Activated CD8-positive, alpha-beta memory T cell treated with anti-CD3 and anti-CD28 coated beads for 4 hours (primary cell): ENCODE data around the gene CARD9.

Experiments
- DNase-seq, 2 donors: peaks; one replicate each; pipeline ENCODE4 v3.0.0-alpha.2; 2020; ENCODE audit warnings: low read depth in 2 of 2

CARD9 gene

DNA sequence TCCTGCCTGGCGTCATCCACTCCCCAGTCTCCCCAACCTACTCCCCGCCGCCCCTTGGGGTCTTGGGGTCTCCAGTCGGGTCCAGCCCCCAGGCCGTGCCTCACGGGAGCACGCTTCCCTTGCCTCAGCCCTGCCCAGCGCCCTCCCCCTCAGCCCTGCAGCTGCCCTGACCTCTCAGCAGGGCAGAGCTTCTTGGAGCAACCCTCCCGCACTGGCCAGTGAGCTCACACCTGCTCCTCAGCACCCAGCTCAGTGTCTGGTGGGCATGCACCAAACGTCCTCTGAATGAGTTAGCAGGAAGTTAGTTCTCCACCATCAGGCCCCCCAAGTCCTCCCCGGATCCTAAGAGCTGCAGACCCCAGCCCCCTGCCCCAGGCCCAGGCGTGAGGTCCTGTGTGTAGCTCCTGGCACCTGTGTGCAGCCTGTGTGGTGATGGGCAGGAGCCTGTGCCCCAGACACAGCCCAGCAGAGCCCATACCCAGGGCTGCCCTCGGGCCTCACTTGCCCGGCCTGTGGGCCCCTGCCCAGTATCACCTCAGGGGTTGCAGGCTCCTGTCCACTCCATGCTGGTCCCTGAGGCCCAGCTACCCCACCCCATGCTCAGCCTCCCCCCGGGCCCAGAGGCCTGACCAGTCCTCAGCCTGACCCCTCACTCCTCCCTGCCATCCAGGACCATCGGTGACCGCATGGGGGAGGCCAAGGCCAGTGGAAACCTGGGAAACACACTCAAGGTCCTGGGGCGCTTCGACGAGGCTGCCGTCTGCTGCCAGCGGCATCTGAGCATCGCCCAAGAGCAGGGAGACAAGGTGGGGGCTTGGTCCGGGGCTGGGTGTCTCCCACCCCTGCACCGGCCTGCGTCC, 37.9 kb downstream of the CARD9 start:
- DNase-seq, result no peak

DNA sequence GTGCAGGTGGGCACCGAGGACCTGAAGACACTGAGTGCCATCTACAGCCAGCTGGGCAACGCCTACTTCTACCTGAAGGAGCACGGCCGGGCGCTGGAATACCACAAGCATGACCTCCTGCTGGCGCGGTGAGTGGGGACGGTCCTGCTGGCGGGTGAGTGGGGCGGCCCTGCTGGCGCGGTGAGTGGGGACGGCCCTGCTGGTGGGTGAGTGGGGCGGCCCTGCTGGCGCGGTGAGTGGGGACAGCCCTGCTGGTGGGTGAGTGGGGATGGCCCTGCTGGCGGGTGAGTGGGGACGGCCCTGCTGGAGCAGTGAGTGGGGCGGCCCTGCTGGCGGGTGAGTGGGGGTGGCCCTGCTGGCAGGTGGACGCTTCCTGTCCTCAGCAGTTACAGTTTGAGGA, 38.9 kb downstream of the CARD9 start:
- DNase-seq, result no peak

DNA sequence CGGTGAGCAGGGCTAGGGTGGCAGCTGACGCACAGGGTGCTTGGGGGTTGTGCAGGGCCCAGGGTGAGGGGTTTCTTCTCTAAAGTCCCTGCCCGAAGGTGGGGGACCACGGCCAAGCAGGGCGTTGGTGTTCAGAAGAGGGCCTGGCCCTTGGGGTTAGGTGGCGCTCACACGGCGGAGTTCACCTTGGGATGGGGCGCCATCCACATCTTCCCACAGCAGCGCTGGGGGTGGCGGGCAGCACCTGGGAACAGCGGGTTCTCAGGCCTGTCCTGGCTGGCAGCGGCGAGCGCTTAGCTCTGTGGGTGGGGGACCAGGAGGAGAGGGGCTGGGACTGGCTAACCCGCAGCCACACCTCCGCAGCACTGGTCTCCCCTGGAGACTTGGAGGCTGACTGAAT, 40.0 kb downstream of the CARD9 start:
- no peak for DNase-seq

DNA sequence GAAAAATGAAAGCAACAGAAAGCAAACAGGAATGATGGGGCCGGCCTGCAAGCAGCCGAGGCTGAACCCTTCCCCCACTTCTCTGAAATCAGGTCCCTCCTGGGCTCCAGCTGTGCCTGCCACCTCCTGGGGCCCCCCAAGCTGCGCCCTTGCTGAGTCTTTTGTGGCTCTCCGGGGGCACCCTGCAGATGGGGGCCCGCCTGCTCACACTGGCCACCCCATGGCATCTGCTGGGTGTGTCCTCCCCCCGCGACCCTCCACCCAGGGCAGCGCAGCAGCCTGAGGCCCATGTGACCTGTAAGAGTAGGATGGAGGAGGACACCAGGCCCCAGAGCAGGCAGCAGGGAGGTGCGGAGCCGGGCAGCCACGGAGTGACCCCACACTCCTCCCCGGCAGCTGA, 40.4 kb downstream of the CARD9 start:
- DNase-seq, result no peak

DNA sequence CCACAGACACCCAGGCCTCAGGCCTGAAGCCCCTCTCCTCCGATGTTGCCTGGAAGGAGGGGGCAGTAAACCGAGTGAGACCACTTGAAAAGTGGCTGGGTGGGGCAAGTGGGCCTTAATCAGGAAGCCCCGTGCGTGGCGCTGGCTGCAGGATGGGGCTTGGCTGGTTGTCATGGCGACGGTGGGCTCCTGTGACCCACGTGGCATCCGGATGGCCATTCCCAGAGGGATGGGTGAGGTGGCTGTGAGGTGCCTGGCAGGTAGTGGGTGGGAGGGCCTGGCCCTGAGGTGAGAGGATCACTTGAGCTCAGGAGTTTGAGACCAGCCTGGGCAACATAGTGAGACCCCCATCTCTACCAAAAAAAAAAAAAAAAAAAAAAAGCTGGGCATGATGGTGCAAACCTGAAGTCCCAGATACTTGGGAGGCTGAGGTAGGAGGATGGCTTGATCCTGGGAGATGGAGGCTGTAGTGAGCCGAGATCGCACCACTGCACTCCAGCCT, 40.9 kb downstream of the CARD9 start:
- DNase-seq, result no peak

DNA sequence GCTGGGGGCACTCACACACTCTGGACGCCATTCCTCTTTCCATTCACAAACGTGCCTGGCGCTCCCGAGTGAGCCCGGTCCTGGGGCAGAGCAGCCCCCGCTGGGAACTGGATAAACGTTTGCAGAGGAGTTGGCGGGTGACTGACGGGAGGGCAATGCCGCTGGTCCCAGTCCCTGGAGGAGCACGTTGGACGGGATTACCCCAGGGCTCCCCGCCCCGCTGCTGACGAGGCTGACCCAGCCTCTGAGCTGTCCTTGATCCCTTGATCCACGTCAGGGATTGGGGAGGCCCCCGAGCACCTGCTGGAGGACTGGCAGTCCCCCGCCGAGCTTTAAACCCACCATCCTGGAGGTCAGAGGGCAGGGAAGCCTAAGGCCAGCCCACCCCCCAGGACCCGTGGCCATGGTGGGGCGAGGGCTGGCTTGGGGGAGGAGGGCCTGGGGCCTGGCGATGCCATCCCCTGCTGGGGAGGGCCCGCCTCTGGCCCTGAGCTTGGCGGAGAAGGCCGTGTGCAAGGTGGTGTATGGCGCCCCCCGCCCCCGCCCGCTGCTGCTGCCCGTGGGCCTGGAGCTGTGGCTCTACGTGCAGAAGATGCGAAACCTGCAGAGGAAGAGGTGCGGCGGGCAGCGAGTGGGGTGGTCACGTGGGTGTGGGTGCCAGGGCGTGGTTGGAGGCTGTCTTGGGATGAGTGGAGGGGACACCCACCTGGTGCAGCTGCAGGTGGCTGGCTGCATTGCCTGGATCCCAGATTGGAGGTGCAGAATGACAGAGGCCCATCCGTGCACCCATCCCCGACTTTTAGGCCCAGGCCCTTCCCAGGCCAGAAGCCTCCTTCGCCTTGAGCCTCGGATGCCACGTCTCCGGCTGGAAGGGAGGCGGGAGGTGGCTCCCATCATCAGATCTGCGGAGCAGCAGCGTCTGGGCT, 41.6 kb downstream of the CARD9 start:
- no peak for DNase-seq

DNA sequence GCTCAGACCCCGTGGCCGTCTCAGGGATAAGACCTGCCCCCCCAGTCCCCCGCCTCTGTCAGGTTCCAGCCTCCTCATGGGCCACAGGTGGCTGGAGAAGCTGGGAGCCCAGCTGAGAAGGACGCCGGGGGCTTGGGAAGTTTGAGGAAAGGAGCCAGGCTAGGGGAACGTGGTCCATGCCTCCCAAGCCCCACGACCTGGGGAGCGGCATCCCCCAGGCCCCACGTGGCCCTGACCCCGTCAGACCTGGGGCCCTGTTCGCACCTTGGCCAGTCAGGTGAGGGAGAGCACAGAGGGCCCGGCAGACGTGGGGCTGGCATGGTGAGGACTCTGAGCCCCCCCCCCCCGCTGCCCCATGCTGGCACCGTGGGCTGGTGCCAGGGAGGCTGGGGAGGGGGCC, 42.4 kb downstream of the CARD9 start:
- DNase-seq, result no peak

DNA sequence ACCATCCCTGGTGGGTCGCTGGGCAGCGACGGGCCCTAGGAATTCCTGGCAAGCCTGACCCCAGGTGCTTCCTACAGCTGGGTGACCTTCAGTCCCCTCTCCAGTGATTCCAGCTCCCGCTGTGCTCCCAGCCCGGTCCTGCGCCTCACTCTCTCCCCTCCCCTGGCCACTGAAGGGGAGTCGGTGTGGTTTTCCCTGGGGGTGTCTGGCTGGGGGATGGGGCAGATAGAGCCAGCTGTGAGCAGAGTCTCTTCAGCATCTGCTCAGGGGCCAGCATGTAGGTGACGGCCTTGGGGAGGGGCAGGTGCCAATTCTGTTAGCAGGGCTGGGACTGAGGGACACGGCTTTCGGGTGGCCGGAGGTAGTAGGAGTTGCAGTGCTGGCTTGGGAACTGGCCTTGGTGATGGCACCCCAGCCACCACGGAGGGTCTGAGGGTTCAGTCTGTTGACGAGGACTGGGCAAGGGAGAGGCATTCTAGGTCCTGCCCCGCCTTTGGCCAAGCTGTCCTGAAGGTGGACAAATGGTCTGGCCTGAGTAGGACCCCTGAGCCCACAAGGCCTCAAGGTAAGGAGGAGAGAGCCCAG, 43.0 kb downstream of the CARD9 start:
- DNase-seq, result no peak

DNA sequence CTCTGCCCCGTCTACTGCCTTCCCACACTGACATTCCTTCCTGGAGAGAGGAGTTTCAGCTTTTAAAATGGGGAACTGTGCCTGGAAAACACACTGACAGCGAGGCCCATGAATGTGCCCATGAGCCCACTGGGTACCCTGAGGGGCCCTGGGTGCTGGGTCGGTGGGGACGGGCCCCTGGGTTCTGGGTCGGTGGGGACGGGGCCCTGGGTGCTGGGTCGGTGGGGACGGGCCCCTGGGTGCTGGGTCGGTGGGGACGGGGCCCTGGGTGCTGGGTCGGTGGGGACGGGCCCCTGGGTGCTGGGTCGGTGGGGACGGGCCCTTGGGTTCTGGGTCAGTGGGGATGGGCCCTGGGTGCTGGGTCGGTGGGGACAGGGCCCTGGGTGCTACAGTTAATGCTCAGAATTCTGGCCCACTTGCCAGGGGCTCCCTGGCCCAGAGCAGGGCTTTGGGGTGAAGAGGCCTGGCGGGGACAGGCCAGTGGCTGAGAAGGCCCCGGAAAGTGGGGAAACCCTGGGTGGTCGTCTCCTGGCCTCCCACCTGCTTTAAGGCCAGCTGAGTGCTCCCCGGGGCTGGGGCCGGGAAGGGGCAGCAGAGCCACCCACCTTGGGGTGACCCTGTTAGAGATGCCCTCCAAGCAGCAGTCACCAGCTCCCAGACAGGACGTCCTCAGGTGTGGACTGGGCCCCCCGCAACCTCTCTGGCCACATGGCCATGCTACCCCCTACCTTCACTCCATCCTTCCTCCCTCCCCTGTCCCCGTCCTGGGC, 43.6 kb downstream of the CARD9 start:
- no peak for DNase-seq

DNA sequence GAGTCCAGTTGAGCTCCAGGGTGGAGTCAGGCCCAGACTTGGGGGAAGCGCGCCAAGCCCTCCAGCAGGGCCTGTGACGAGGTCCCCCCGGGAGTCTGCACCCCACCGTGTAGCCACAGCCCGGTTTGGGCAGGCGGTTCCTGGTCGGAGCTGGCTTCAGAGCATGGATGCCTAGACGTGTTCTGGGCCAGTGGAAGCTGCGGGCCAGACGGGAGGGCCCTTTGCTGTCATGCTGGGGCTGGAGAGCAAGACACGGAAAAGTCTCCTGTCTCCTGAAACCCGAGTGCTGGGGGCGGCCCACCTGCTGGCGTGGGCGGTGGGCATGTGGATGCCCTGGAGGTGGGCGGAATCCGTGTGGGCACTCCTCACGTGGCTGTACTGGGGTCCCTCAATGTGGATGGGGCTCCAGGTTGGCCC, 44.2 kb downstream of the CARD9 start:
- no peak for DNase-seq

DNA sequence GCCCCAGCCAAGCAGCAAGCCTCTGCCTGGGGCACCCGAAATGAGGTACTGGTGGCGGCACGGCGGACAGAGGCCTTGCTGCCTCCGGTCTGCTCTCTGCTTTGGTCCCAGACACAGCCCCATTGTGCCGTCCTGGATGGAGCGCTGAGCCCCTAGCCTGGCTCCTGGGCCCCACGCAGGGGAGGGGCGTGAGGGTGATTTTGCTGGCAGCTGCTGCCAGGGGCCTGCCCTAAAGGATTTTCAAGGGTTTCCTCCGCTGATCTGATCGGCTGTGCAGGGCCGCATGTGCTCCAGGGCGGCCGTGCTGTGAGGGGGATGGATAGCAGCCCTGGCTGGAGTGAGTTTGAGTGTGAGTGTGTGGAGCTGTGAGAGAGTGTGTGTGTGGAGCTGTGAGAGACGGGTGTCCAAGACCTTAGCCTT, 44.8 kb downstream of the CARD9 start:
- DNase-seq, result no peak

DNA sequence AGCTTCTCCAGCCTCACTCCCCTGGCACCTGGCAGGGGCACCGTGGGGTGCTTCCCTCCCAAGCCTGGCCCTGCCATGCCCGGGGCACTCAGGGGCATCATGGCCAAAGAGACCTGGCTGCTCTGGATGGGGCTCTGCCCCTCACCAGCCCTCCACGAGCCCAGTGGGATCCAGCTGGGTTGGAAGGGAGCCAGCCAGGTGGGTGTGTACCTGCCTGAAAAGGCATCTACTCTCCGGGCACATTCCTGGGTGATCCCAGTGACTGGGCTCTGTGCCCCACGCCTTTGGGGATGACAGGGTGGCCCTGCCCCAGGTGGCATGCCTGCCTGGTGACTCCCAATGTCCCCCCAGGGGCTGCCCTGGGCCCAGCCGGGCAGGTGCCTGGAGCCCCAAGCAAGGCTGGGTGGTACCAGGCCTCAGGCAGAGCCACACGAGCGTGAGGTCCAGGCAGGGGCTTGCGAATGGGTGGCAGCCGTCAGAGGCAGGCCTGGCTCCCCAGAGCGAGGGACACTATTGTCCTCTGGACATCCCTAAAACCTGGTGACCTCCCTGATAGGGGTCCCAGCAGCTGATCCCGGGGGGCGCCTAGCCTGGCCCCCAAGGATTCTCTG, 45.4 kb downstream of the CARD9 start:
- no peak for DNase-seq

DNA sequence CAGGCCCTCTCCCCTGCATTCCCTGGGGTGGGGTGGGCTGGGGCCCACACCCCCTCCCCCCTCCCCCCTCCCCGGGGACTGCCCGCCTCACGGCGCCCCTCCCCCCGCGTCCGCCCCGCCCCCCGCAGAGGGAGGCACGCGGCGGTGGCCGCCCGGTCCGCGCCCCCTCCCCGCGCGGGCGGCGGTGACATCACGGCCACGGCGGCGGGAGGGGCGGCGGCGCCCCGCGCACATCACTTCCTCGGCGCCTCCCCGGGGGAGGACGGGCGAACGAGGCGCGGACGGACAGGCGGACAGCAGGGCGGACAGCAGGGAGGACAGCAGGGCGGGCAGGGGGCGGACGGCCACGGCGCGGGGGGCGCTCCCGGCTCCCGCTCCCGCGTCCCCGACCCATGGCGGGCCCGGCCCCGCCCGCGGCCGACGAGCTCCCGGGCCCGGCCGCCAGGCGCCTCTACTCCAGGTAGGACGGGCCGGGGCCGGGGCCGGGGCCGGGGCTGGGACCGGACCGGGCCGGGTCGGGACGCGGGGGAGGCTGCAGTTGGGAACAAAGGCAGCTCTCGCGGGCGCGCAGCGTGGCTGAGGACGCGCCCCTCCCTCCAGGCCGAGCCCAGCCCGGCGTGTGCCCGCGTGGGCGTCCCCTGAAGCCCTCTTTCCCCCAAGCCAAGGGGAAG, 46.0 kb downstream of the CARD9 start, which contains the start of gene GPSM1:
GPSM1 (plus strand) TSS at position 236 of the 671 bp plus-strand sequence; CDS start at position 393, 157 bp downstream.
- peak in 1 of 2 donors; percentile 13 for DNase-seq

DNA sequence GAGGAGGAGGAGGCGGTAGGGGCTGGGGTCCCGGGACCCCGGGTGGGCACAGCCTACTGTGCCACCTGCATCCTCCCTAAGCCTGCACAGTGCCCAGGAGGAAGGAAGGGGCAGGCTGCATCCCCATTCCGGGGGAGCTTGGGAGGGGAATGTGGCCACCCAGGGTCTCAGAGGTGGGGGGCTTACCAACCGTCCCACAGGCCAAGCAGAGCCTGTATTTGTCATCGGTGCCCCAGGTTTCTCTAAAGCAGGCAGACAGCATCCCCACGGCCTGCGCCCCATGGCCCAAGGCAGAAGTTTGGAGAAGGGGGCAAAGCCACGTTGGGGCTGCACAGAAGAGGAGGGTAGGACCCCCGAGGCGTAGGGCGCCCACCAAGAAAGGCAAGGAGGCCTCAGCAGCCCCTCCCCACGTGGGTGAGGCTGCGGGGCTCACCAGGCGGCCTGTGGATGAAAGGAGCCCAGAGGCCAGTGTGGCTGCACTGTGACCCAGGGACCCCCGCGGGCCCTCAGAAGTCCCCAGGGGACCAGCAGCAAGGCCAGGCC, 46.6 kb downstream of the CARD9 start:
- DNase-seq, result no peak

DNA sequence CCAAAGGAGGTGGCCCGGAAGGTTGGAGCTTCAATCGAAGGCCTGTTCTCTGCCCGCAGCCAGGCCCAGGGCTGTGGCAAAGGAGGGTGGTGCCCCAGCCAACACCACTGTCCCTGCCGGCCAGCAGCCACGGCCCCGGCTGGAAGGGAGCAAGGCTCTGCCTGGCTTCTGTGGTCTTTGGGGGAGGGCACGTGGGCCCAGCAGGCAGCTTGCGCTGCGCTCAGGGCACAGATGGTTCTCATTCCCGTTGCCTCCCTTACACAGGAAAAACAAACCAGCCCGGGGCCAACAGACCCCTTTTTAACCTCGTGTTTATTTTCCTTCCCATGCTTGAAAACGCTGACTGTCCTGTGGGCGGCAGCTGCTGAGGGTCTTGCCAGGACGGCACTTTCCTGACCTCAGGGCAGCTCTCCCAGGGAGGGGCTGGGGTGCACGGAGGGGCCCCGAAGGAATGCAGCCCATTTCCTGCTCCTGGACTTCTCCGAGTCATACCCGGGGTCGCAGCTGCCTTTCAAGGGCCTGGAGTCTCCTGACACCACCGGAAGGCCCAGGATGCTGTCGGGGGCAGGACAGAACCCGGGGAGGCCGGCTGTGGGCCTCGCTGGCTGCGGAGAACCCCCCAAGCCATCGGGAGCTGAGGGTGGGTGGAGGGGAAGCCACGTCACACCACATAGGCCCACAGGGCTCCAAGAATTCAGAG, 47.3 kb downstream of the CARD9 start:
- no peak for DNase-seq

DNA sequence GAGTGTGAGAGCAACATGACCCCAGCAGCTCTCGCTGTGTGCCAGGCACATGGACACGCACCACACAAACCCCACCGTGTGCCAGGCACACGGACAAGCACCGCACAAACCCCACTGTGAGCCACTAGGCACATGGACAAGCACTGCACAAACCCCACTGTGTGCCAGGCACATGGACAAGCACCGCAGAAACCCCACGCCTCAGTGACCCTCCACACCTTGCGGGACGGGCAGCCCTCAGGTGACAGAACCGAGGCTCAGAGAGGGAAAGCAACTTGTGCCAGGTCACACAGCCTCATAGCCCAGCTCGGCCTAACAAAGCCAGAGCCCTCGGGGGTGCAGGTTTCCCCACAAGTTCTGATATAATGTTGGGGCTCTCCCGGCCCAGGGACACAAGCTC, 48.1 kb downstream of the CARD9 start:
- no peak for DNase-seq

DNA sequence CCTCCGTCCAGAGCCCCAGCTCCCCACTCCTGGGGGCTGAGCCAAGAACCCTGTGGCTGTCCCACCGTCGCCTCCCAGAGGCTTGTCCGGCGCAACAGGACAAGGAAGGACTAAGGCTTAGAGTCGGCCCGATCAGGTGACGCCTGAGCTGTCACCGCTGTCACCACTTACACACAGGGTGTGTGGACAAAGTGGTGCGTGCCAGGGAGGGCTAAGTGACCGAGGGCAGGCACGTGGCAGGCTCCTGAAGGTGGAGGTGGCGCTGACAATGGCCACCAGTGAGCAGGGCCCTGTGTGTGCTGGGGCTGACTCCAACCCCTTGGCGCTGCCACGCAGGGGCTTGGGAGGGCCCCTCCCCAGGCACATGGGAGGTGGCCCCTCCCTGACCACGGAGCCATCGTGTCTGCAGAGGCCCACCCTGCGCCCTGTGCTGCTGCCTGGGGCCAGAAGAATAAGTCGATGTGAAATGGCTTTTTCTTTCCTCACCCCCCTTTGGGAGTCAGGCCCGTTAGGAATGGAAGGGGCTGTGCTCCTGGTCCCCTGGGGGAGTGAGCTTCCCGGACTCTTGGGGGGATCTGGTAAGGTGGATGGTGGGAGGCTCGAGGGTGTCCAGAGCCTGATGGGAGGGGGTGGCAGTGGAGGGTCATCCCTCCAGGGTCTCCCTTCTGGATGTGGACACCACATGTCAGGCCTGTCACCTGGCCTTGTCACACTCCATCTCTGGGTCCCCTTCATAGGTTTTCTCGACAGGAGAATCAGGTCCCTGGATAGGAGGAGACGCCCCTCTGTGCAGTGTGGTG, 48.8 kb downstream of the CARD9 start:
- DNase-seq, result no peak

DNA sequence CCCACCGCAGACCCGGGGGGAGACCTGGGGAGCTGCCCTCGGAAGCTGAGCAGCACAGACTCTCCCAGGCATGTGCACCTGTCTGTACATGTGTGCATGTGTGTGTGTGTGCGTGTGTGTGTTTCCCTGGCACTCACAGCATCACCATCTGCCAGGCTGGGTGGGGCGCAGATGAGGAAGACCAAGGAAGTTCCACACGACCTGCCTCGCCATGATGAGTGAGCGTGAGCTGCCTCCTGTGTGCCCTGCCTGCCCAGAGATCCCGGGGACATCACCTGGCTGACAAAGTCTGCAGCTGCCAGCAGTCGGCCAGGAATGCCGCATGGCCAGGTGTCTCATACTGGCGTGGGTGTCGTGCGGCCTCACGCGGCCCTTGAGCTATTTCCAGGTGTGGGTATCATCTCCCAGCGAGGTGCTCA, 50.1 kb downstream of the CARD9 start:
- no peak for DNase-seq
